Neural progenitor cell (in vitro differentiated cells): Measurements from ENCODE around the gene IPO9. TPM values are rescaled to one million over a fixed set of nuclear protein-coding genes. Genes with fewer than 3 reads are reported as not detected.

Experiments
- DNase-seq: peaks from one replicate; pipeline ENCODE4 v3.0.0-alpha.2; 2016; ENCODE audit warnings: low spot score
- H2AFZ ChIP-seq: fragments of 200-600 bp; sonication (generic); replicated peaks from 2 replicates; pipeline ENCODE4 v1.6.1; 2016; ENCODE audit warnings: antibody characterized with exemption
- H3F3A ChIP-seq: fragments of 200-600 bp; sonication (generic); 2 replicates; pipeline ENCODE4 v1.6.1; 2016; ENCODE audit warnings: antibody characterized with exemption, low read depth
- H3K27ac ChIP-seq: fragments of 200-600 bp; sonication (generic); 2 replicates; pipeline ENCODE4 v1.5.1; 2016; ENCODE audit warnings: mild to moderate bottlenecking
- H3K27me3 ChIP-seq: fragments of 200-600 bp; sonication (generic); 2 replicates; pipeline ENCODE4 v1.6.1; 2016; ENCODE audit warnings: mild to moderate bottlenecking, moderate library complexity
- H3K36me3 ChIP-seq: fragments of 200-600 bp; sonication (generic); 2 replicates; pipeline ENCODE4 v1.5.1; 2016
- H3K4me1 ChIP-seq: fragments of 200-600 bp; sonication (generic); 2 replicates; pipeline ENCODE4 v1.6.1; 2016; ENCODE audit warnings: mixed run types
- H3K4me2 ChIP-seq: fragments of 200-600 bp; sonication (generic); 2 replicates; pipeline ENCODE4 v1.6.1; 2016
- H3K4me3 ChIP-seq: fragments of 200-600 bp; sonication (generic); 2 replicates; pipeline ENCODE4 v1.5.1; 2016
- H3K79me2 ChIP-seq: fragments of 200-600 bp; sonication (generic); 2 replicates; pipeline ENCODE4 v1.6.1; 2016; ENCODE audit warnings: low read depth
- H3K9ac ChIP-seq: fragments of 200-600 bp; sonication (generic); 2 replicates; pipeline ENCODE4 v1.6.1; 2016
- H3K9me3 ChIP-seq: fragments of 200-600 bp; sonication (generic); 2 replicates; pipeline ENCODE4 v1.5.1; 2016; ENCODE audit warnings: low read depth
- H4K20me1 ChIP-seq: fragments of 200-600 bp; sonication (generic); 2 replicates; pipeline ENCODE4 v1.6.1; 2016; ENCODE audit warnings: low read depth
- H3K27ac Mint-ChIP-seq: 3 replicates; pipeline ENCODE4 v1.8.0; 2021; ENCODE audit warnings: mixed read lengths
- H3K27me3 Mint-ChIP-seq: 2 replicates; pipeline ENCODE4 v1.8.0; 2022; ENCODE audit warnings: low read depth, mild to moderate bottlenecking, inconsistent platforms, moderate library complexity, mixed read lengths; ENCODE audit not compliant: insufficient read depth
- H3K36me3 Mint-ChIP-seq: 3 replicates; pipeline ENCODE4 v1.8.0; 2021; ENCODE audit warnings: mixed read lengths
- H3K4me1 Mint-ChIP-seq: 3 replicates; pipeline ENCODE4 v1.8.0; 2021; ENCODE audit warnings: mixed read lengths
- H3K4me3 Mint-ChIP-seq: 3 replicates; pipeline ENCODE4 v1.8.0; 2021; ENCODE audit warnings: mild to moderate bottlenecking, moderate library complexity, mixed read lengths
- H3K9me3 Mint-ChIP-seq: 3 replicates; pipeline ENCODE4 v1.8.0; 2020; ENCODE audit warnings: mixed read lengths
- EZH2 ChIP-seq: fragments of 200-600 bp; sonication (generic); IDR thresholded peaks from 2 replicates; pipeline ENCODE4 v1.6.1; 2017; ENCODE audit warnings: antibody characterized with exemption, mild to moderate bottlenecking, moderate library complexity
- EZH2phosphoT487 ChIP-seq: fragments of 200-600 bp; sonication (generic); IDR thresholded peaks from 2 replicates; pipeline ENCODE4 v1.6.1; 2017; ENCODE audit warnings: antibody characterized with exemption
- total RNA-seq: library from RNA; depleted of rRNA; stranded (reverse); fragments of >200 nt; gene quantifications from 2 replicates; pipeline ENCODE4 v1.2.3, GENCODE V29; 2015; ENCODE audit warnings: low replicate concordance
- TF ChIP-seq, protein P1 (sequence below): fragments of 200-600 bp; sonication (generic); IDR thresholded peaks from 2 replicates; pipeline ENCODE4 v1.5.1; 2017; ENCODE audit warnings: antibody characterized with exemption, mild to moderate bottlenecking

IPO9 gene
- total RNA-seq, 1 donor from 2014 or later = 63.2 TPM

DNA sequence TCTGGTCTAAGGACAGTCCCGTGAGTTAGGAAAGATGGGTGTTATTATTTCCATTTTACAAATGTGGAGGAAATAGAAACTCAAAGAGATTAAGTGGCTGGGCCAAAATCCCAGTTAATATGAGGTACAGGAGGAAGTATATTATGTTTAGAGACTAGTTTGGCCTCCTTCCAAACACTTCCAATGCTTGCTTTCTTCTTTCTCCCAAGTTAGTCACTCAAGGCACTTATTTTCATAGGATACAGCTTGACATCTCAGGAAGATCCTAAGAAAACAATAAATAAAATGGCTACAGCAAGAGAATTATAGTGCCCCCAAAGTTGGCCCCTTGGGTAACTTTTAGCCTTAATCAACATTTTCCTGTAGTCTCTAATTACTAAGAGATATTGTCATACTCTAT lies 47.5 kb upstream of the IPO9 start:
- Mint-ChIP-seq H3K27me3 (no peaks in the 10 kb centered on the region), H3K9me3 (no peaks in the 10 kb centered on the region), H3K4me1 (peaks cover 9% of the 10 kb centered on the region), H3K36me3 (peaks cover 51% of the 10 kb centered on the region), H3K27ac (no peak overlapping the region), H3K4me3 (no peak overlapping the region)
- no peak for TF ChIP-seq EZH2
- TF ChIP-seq EZH2phosphoT487 = no peak
- TF ChIP-seq, protein P1, sequence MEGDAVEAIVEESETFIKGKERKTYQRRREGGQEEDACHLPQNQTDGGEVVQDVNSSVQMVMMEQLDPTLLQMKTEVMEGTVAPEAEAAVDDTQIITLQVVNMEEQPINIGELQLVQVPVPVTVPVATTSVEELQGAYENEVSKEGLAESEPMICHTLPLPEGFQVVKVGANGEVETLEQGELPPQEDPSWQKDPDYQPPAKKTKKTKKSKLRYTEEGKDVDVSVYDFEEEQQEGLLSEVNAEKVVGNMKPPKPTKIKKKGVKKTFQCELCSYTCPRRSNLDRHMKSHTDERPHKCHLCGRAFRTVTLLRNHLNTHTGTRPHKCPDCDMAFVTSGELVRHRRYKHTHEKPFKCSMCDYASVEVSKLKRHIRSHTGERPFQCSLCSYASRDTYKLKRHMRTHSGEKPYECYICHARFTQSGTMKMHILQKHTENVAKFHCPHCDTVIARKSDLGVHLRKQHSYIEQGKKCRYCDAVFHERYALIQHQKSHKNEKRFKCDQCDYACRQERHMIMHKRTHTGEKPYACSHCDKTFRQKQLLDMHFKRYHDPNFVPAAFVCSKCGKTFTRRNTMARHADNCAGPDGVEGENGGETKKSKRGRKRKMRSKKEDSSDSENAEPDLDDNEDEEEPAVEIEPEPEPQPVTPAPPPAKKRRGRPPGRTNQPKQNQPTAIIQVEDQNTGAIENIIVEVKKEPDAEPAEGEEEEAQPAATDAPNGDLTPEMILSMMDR = no peak
- Histone ChIP-seq H3F3A (peaks cover 17% of the 10 kb centered on the region), H3K9me3 (no peaks in the 10 kb centered on the region), H3K4me2 (no peak overlapping the region), H3K27me3 (no peaks in the 10 kb centered on the region), H3K79me2 (peaks cover 55% of the 10 kb centered on the region), H4K20me1 (no peaks in the 10 kb centered on the region), H3K4me1 (peaks cover 23% of the 10 kb centered on the region), H3K27ac (no peak overlapping the region), H2AFZ (no peak overlapping the region), H3K4me3 (no peak overlapping the region), H3K9ac (no peak overlapping the region), H3K36me3 (peaks cover 45% of the 10 kb centered on the region)
- no peak for DNase-seq

DNA sequence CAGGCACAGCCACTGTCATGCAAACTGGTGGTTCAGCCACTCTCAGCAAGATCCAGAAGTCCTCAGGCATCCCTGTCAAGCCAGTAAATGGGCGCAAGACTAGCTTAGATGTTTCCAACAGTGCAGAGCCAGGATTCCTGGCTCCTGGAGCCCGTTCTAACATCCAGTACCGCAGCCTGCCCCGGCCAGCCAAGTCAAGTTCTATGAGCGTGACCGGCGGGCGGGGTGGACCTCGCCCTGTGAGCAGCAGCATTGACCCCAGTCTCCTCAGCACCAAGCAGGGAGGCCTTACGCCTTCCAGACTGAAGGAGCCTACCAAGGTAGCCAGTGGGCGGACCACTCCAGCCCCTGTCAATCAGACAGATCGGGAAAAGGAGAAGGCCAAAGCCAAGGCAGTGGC lies 46.6 kb upstream of the IPO9 start:
- peaks cover 56% of the 10 kb centered on the region for H3K36me3 Mint-ChIP-seq
- Histone ChIP-seq H3F3A (peaks cover 20% of the 10 kb centered on the region), H3K4me2 (no peak overlapping the region), H3K27ac (no peak overlapping the region), H2AFZ (no peak overlapping the region), H3K9ac (no peak overlapping the region), H3K4me3 (no peak overlapping the region), H3K79me2 (peaks cover 46% of the 10 kb centered on the region), H4K20me1 (no peaks in the 10 kb centered on the region), H3K9me3 (no peaks in the 10 kb centered on the region), H3K4me1 (peaks cover 15% of the 10 kb centered on the region), H3K27me3 (no peaks in the 10 kb centered on the region), H3K36me3 (peaks cover 54% of the 10 kb centered on the region)
- DNase-seq = no peak
- no peak overlapping the region for H3K27ac Mint-ChIP-seq
- H3K27me3 Mint-ChIP-seq = no peaks in the 10 kb centered on the region
- H3K4me3 Mint-ChIP-seq = no peak overlapping the region
- H3K4me1 Mint-ChIP-seq = peaks cover 9% of the 10 kb centered on the region
- TF ChIP-seq, protein P1 = no peak
- TF ChIP-seq EZH2 (no peak), EZH2phosphoT487 (no peak)
- no peaks in the 10 kb centered on the region for H3K9me3 Mint-ChIP-seq

DNA sequence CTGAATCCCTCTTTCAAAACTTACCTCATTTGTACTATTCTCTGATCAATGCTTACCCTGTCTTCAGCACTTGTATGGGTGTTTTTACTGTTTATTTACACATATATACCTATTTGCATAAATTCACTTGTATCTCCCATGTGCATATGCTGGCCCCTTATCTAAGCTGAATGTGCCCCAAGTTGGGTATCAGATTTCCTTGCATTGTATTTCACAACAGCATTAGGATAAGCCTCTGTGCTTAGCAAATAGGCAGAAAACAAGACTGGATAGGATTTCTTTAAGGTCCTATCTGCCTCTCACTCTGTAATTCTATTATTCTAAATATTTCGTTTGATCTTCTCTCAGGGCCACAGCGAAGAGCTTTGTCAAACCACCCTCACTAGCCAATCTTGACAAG lies 45.9 kb upstream of the IPO9 start:
- Mint-ChIP-seq H3K27me3 (peaks cover 2% of the 10 kb centered on the region), H3K4me3 (no peak overlapping the region), H3K27ac (peak overlapping the region; percentile 32), H3K9me3 (no peaks in the 10 kb centered on the region), H3K36me3 (peaks cover 61% of the 10 kb centered on the region), H3K4me1 (peaks cover 9% of the 10 kb centered on the region)
- Histone ChIP-seq H3K4me2 (no peak overlapping the region), H4K20me1 (no peaks in the 10 kb centered on the region), H3K36me3 (peaks cover 54% of the 10 kb centered on the region), H3F3A (peaks cover 21% of the 10 kb centered on the region), H3K4me3 (no peak overlapping the region), H3K27ac (no peak overlapping the region), H3K27me3 (no peaks in the 10 kb centered on the region), H3K79me2 (peaks cover 39% of the 10 kb centered on the region), H2AFZ (no peak overlapping the region), H3K9me3 (no peaks in the 10 kb centered on the region), H3K4me1 (peaks cover 8% of the 10 kb centered on the region), H3K9ac (no peak overlapping the region)
- DNase-seq = no peak
- no peak for TF ChIP-seq EZH2
- TF ChIP-seq, protein P1 = no peak
- no peak for TF ChIP-seq EZH2phosphoT487
